ENCODE results near the gene PAK5.

Gene PAK5

DNA sequence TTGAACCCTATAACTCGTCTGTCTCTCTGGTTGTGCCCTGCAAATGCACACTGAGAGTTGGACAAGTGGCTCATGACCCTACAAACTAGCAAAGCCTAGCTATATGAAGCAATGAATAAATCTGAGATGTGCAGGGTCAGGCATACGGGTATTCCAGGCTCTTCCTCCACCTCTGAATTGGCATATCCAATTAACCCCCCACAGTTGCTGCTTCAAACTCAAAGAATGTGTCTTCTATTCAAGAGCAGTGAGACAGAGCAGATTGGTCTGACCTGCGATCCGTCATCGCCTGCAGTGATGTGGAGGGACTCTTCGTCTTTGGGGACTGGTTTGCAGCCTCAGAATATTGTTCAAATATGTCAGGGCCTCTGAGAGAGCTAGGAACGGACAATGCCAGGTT, 264.7 kb downstream of the PAK5 start:
- no peak for DNase-seq

DNA sequence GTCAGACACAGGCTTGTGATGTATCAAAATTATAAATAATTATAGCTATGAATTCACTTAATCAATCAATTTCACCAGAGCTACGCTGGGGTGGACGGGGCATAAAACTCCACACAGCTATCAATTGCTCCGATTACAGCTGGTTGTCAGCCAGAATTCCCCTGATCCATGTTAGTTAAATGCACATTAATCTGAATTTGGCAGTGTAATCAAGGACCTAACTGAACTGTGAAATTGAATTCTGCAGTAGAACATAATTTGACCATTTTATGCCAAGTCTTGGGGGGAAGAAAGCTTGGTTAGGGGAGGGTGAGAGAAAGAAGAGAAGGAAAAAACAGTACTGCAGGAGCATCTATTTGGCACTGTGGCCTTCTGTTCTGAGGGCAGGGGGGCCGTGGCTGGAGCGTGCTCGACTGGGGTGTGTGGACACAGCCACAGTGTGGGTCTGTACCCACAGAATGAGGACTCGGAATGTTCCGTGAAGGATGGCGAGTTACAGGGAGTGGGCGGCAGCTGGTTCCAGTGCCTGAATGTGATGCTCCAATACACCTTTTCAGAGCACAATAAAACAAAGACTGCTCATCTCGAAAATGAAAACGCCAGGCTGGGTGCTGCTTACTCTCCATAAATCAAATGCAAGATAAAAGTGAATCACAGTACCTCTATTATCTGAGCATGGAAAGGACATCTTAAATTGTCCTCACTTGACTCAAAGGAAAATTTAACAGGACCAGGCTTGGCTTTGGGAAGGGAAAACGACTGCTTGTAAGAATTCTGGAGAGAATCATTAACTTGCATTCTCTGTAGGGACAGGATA, 265.3 kb downstream of the PAK5 start:
- DNase-seq: no peak

DNA sequence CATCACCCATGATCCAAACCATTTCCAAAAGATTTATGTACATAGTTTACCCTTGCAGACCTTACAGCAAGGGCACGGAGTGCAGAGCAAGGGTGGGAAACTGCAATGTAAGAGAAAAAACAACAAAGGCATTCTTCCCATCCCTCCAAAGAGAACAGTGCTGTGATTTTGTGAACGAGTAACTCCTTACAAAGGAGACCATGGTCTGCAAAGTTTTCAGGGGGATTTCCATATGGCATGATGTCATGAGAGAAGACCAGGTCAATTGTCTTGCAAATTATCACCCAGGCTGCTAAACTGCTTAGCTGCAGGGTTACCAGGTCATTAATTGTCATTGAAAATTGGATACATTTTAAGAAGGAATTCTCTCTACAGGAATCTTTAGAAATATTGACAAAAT, 266.2 kb downstream of the PAK5 start:
- no peak for DNase-seq

DNA sequence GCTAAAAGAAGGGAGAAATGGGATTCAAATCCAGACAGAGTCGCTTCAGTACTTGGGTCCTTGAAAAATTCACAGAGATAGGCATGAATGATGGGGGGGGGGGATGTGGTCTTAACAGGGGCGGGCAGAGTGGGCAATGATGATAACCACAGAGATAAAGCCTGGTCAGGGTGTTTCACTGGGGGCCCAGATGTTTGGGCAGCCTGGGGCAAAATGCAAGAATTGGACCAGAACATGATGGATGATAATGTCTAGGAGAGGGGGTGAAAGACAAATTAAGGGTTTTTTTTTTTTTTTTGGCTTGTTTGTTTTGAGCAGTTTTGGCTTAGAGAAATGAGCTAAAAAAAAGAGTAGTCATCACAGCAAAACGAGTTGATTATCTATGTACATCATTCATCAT, 267.1 kb downstream of the PAK5 start:
- no peak for DNase-seq

DNA sequence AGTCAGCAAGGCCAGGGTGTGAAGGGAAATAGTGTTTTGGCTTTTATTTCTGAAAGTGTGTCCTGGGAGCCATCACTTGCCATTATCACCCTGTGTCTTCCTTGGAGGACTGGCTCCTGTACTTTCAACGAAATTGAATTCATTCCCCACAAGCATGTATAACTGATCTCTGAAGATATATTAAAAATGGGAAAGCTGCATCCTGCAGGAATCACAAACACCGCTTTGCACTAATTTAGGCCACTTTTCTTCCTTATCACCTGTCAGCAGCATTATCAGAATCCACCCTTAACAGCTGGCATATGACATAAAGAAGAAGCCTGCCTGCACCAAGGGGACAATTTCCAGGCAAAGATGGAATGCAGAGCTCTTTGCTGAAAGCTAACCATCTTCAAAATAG, 268.3 kb downstream of the PAK5 start:
- no peak for DNase-seq

DNA sequence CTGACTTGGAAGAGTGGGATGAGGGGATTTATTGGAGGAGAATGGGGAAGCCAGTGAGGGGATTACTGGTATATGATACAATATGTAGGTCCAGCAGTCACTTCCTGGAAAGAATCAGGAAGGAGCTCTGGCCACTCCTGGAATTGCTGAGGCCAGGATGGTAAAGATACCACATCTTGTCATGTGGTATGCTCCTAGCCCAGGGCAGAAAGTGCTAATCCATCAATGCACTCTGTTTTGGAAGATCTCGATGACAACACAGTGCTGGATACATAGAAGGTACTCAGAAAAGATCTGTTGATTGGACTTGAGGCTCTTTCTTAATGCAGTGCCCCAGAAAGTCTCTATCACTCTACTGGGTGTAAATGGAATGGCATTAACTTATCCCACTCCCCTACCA, 271.9 kb downstream of the PAK5 start:
- no peak for DNase-seq

DNA sequence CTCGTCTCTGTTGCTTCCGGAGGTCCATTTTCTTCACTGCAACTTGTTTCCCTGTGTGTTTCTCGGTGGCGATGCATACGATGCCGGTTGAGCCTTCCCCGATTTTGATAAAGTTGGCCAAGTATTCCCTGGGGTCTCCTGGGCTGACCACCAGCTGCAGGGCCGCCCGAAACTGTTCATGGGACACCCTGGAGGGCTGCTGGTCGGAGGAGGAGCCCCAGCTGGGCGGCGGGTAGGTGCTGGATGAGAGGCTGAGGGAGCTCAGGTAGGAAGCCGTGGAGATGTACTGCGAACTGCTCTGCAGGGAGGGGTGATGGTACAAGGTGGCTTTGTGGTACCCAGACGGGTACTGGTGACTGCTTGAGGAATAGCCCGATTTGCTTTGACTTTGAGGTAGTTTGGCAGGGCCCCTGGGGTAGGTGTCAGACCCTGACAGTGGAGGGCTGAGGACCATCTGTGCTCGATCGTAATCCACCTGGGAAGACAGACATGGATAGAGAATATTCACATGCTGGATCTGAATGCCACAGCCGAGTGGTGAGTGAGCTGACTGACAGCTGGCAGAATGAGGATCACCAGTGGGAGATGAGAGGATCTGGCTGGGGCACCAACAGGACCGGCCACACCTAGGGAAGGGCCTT, 272.8 kb downstream of the PAK5 start:
- DNase-seq: peak; percentile 67

DNA sequence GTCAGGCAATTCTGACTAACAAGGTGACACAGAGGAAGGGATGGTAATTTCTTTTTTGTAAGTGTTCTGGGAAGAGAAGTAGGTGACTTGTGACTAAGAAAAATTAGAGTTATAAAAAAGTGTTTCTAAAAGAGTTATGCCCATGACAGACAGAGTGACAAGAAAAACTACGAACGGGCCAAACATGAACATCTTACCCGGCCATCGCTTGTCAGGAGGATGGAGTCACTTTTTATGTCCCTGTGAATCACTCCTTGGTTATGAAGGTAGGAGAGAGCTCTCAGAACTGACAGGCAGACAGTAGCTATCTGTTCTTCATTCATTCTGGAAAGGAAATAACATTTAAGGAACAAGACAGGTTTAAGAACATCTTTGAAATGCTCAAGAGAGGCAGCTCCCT, 281.5 kb downstream of the PAK5 start:
- no peak for DNase-seq

DNA sequence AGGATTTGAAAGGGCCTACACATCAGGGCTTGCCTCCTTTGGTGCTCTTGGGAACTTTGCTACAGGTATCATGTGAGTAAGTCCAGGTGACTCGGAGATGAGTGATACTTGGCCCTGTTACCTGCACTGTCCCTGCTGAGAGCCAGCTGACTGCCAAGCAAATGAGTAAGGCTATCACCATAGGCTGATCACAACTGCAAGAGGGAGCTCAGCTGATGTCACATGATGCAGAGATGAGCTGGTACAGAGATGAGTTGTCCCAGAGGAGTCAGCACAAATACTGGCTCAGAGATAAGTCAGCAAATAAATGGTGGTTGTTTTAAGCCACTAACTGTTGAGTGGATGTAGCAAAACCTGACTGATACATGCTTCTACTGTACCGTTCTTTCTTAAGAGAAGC, 283.1 kb downstream of the PAK5 start:
- DNase-seq: no peak

DNA sequence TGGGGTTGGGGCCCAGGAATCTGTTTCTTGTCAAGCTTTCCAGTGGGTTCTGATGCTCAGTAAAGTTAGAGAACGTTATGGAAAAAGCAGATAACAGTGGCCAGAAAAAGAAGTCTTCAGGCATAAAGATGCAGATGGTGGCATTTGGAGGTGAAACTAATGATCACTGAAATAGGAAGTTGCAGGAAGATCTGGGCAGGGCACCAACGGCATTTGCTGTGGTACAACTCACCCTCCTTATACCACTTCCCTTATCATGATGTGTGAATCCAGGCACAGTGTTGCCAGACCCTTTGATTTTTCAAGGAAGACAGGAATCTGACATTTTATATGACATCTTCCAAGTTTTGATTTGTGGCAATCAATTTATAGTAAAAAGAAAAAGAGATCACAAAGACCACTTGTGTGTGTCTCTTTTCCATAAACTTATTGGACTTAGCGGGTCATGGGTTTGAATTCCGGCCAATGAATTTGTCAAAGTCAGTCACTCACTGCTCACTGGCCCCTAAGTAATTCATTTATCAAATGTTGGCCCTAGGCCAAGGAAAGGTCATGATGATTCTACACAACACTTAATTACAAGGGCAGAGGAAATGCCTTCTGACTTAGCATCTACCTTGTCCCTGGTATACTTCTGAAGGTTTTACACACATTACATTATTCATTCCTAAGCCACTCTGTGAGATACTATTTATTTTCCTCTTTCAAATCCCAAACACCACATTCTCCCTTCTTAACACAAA, 286.9 kb downstream of the PAK5 start:
- no peak for DNase-seq

DNA sequence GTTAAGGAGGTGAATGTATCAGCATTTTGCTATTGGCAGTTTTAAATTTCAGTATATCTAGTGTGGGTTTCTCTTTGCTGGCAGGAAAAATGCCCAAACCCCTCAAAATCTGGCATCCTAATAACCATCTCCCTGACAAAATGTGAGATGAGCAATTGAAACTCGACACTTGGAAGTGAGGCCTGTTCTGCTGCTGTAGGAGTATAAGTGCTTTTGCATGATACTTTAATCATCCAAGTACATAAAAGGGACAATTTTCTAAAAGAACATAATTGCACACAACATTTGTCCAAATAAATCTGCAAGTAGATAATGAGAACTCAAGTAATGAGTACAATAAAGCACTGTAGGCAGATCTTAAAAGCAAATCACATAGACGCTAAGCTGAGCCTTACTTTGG, 288.0 kb downstream of the PAK5 start:
- no peak for DNase-seq

DNA sequence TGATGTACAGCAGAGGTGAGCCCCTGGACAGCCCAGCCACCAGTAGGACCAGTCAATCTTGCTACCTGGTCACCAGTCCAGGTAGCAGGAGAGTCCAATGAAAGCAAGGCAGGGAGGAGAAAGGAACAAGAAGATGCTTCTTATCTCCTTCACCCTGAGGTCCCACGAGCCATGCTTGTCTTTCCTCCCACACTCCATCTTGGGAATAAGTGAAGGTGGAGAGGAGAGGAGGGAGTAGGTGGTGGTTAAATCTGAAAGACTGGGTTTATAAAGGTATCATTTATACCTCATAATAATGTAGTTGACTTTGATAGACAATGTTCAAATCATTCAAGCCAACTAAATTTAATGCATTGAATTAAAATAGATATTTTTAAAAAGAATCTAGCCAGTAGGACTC, 288.6 kb downstream of the PAK5 start:
- no peak for DNase-seq

DNA sequence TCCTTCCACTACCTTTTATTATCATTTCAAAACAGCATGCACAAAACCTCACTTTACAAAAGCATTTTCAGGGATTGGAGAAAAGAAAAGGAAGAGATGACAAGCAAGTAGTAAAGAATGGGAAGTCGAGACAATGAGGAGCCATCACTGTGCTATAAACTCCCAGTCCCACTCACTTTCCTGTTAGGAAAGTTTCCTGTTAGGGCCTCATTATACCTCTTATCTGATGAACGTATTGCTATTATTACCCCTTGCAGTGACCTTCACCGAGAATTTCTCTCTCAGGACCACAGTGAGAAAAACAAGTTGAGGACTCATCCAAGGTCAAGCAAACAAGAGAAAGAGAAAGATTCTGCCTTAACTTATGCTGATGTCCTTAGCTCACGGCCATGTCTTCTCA, 295.7 kb downstream of the PAK5 start:
- DNase-seq: no peak

DNA sequence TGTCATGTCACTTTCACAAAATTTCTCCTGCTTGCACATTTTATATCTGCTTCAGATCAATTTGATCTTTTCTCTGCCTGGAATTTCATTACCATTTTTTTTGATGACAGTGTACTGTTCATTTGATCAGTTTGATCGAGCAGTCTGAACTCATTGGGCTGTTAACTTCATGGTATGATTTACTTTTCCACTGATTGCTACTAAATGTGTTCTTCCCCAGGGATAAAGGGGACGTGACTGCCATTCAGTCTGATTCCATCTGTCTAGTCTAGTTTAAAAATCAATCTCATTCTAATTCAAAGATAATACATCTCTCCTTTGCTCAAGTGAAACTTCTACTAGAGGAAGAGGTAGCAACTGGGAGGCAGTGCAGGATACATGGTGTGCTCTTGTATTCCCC, 303.4 kb downstream of the PAK5 start:
- no peak for DNase-seq

DNA sequence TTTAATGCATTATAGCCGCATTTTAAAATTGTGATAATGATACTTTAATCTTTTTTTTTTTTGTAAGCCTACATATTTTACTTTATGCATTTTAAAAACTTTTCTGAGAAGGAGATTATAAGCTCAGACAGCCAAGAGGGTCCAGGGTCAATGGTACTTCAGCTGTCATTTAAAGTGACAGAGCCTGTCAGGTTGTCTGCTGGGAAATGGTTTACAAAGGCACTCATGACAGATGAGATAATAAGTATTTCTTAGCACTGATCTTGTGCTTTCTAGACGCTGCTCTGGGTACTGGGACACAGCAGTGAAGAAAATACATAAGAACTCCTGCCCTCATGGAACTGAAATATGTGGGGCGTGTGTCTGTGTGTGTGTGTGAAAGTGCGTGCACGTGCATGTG, 304.9 kb downstream of the PAK5 start:
- DNase-seq: no peak

DNA sequence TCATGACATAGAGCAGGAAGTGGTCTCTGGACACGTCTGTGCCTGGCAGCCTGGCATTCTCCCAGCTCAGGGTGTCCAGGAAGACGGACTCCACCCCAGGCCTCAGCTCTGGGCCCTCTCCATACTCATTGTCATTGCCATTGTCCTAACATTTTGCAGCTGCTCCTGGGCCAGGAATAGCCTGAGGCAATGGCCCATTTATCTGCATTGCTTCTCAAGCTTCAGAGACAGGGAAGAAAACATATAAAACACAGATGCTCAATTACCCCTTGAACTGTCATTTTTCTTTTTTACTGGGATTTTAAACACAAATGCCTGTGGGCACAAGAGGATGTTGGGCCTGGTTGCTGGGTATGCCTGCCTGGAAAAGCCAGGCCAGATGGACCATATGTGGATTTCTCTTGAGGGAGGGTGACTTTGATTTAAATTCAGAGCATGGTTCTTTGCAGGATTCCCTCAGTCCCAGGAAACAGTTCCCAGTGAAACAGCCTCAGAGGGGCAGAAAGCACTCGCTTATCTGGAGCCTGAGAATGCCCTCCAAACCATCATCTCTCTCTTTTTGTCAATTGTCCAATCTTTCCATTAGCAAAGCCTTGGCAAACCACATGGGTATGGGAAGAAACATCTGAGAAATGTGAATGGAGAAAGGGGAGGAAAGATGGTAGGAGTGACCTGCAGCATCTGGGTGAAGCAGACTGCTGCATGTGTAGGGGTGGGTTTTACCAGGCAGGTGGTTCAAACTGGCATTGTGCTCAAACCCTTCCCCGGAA, 306.6 kb downstream of the PAK5 start:
- DNase-seq: no peak

DNA sequence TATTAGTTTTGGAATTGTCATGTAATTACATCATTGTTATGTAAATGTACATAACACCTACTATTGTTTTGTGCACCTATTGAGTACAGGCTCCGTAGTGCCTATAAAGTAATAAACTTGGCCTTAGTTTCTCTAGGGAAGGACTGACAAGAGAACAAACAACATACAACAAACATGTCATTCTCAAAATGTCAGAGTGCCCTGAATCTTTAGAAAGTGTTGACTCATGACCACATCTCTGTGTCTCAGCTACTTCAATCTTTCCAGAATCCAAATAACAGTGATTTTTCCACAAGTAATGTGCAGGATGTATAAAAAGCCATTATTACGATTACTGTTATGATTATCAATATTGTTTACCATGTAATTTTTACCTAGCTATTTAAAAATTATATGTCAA, 307.3 kb downstream of the PAK5 start:
- no peak for DNase-seq

DNA sequence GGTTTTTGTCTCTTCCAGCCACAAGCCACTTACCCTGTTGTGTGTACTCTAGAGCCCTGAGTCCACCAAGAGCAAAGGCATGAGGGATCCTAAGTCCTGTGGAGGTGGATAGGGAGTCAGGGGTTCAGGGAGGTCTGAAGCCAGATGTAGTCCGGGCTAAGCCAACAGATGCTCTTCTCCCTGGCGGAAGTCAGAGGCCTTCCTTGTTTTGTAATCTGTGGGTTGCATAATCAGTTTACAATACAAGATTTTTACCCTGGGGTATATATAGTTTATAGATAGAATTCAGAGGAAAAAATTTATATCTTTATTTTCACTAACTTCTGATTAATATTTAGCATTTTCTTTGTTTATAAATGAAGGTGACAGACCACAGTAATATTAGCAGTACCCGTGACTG, 315.2 kb downstream of the PAK5 start:
- DNase-seq: no peak

DNA sequence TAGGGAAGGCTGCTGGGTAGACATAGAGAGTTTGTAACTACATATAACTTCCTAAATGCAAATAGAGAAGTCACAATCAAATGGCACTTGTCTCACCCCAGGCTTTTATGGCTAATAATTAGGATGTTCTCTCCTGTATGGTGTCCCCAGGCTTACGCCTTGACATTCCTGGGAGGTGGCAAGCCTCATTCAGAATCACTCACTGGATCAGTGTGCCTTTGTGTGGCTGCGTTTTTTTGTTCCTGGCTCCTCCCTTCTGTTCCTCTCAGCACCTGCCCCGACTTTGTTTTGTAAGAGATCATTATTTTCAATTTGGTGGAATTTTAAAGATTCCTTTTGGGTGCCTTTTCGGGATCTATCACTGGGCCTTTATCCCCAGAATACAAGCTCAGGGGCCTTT, 318.8 kb downstream of the PAK5 start:
- DNase-seq: no peak

DNA sequence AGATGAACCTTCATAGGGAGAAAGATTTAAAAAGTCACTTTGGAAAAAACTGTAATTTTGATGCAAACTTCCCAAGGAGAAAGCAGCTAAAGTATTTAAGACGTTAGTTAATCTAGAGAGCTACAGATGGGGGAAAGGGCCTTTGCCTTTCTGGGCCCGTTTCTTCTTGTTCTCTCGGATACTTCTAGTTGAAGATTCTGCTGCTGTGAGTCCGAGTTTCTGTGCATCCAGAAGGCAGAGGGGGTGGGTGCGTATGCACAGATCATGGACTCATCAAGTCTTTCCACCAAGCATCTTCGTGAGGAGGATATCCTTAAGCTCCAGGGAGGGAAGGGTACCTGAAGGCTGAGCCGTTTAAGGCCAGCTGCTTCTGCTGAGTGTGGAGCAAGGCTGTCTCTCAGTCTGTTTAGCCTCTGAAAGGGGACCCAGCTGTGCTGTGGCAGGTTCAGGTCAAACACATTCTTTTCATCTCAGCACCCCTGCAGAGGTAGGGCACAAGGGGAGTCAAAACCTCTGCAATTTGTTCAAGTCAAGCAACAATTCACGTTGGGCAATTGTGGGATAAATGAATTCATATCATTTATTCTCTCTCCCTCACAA, 320.2 kb downstream of the PAK5 start:
- DNase-seq: no peak

DNA sequence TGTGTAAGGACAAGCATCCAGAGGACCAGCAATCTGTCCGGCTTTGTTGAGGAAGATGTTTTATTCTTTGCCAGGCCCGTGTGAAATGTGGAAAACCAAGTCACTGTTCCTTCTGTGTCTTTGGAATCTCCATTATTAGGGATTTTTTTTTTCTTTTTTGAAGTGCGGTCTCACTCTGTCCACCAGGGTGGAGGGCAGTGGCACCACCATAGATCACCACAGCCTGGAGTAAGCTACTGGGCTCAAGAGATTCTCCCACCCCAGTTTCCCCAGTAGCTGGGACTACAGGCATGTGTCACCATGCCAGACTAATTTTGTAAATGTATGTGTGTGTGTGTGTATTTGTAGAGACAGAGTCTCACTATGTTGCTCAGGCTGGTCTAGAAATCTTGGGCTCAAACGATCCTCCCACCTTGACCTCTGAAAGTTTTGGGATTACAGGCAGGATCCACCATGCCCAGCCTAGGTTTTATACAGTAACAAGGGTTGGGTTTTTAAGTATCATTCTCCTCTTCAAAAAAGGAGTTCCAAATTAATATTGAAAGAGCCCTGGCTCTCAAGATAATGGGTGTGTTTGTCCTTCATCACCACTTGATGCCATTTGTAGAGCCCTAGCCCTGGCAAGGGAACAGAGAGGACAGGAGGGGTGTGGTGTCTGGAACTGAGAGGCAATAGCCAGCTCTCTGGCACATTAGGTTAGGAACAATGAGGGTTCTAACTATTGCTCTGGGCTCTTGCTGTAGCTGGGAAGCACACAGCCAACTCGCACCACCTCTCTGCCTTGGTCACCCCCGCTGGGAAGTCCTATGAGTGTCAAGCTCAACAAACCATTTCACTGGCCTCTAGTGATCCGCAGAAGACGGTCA, 321.3 kb downstream of the PAK5 start:
- DNase-seq: no peak
